GM21423 (cell line): ENCODE data around the gene SP9.

ENCODE experiments used
- ATAC-seq: cut with Tn5 transposase; IDR thresholded peaks from one replicate; pipeline ENCODE4 v1.9.1; 2021; ENCODE audit warnings: mild to moderate bottlenecking, moderate library complexity; ENCODE audit not compliant: unreplicated experiment

The SP9 gene

GRCh38 chr2:174334781-174335251 lies at the start of gene SP9:
Gene SP9 (plus strand): TSS chr2:174334954. CDS start chr2:174335093, 139 bp downstream.
- no peak for ATAC-seq

- ATAC-seq, result no peak
Measured at GRCh38 chr2:174286172-174286571, 48.6 kb upstream of the SP9 start.

GRCh38 chr2:174292908-174293307 lies 41.8 kb upstream of the SP9 start:
- no peak for ATAC-seq

GRCh38 chr2:174300114-174300513 lies 34.6 kb upstream of the SP9 start:
- no peak for ATAC-seq

- ATAC-seq, result no peak
Measured at GRCh38 chr2:174312581-174313234, 22.0 kb upstream of the SP9 start.

- ATAC-seq, result no peak
Measured at GRCh38 chr2:174322149-174322548, 12.6 kb upstream of the SP9 start.

- no peak for ATAC-seq
Measured at GRCh38 chr2:174322746-174323145, 12.0 kb upstream of the SP9 start.

GRCh38 chr2:174324530-174324929 lies 10.2 kb upstream of the SP9 start:
- no peak for ATAC-seq

GRCh38 chr2:174325373-174326160 lies 9.2 kb upstream of the SP9 start:
- no peak for ATAC-seq

GRCh38 chr2:174326161-174327020 lies 8.4 kb upstream of the SP9 start:
- ATAC-seq, result no peak

- ATAC-seq, result no peak
Measured at GRCh38 chr2:174327021-174327840, 7.5 kb upstream of the SP9 start.

- no peak for ATAC-seq
Measured at GRCh38 chr2:174327841-174328113, 7.0 kb upstream of the SP9 start.

- ATAC-seq, result no peak
Measured at GRCh38 chr2:174328114-174328960, 6.4 kb upstream of the SP9 start.

GRCh38 chr2:174328961-174329715 lies 5.6 kb upstream of the SP9 start:
- ATAC-seq, result no peak

GRCh38 chr2:174330945-174331594 lies 3.7 kb upstream of the SP9 start:
- ATAC-seq, result no peak

- ATAC-seq, result no peak
Measured at GRCh38 chr2:174331595-174332216, 3.0 kb upstream of the SP9 start.

- no peak for ATAC-seq
Measured at GRCh38 chr2:174332217-174332963, 2.4 kb upstream of the SP9 start.

- no peak for ATAC-seq
Measured at GRCh38 chr2:174333017-174333371, 1.8 kb upstream of the SP9 start.
